Fibroblast of mammary gland (primary cell): ENCODE results near the gene P4HTM.

Experiments
- DNase-seq: peaks from one replicate; pipeline ENCODE4 v3.0.0-alpha.2; 2010; ENCODE audit warnings: low read depth
- H3K4me3 ChIP-seq: 2 replicates; pipeline ENCODE4 v1.5.1; 2011; ENCODE audit warnings: low read depth, mild to moderate bottlenecking, low read length, moderate library complexity; ENCODE audit not compliant: control insufficient read depth
- CTCF ChIP-seq: conservative IDR thresholded peaks from 2 replicates; pipeline ENCODE4 v1.5.1; 2011; ENCODE audit warnings: low read depth, low read length, inconsistent platforms; ENCODE audit not compliant: control insufficient read depth, insufficient read depth

The P4HTM gene

GRCh38 chr3:48989796-48990635, at the start of gene P4HTM:
Gene P4HTM, plus strand, starts transcription at chr3:48990241. Its CDS starts 16 bp downstream, at chr3:48990257.
- DNase-seq = peak; percentile 89
- peak within 1 kb of the TSS; percentile 69 for H3K4me3 ChIP-seq
- peak; percentile 47 for TF ChIP-seq CTCF

GRCh38 chr3:48945432-48945831, 44.6 kb upstream of the P4HTM start:
- no peak for DNase-seq
- TF ChIP-seq CTCF = no peak
- no peak overlapping the region for H3K4me3 ChIP-seq

- DNase-seq = no peak
- TF ChIP-seq CTCF = no peak
- H3K4me3 ChIP-seq = no peak overlapping the region
These were observed 44.0 kb upstream of the P4HTM start for GRCh38 chr3:48945891-48946549.

GRCh38 chr3:48949376-48949717, 40.7 kb upstream of the P4HTM start:
- no peak for DNase-seq
- H3K4me3 ChIP-seq = no peak overlapping the region
- no peak for TF ChIP-seq CTCF

GRCh38 chr3:48950051-48950450, 40.0 kb upstream of the P4HTM start:
- no peak for DNase-seq
- TF ChIP-seq CTCF = no peak

GRCh38 chr3:48951764-48952163, 38.3 kb upstream of the P4HTM start:
- DNase-seq = no peak
- TF ChIP-seq CTCF = no peak

More at GRCh38 chr3:48950051-48950450, 40.0 kb upstream of the P4HTM start:
- no peak overlapping the region for H3K4me3 ChIP-seq

More at GRCh38 chr3:48951764-48952163, 38.3 kb upstream of the P4HTM start:
- H3K4me3 ChIP-seq = no peak overlapping the region
